Activated CD4-positive, CD25-positive, alpha-beta regulatory T cell treated with anti-CD3 and anti-CD28 coated beads, Interleukin-2, amount 50 U/mL, for 72 hours (primary cell): ENCODE measurements around the gene NME7.

Source experiments
- DNase-seq: peaks from one replicate; pipeline ENCODE4 v3.0.0; 2021

The NME7 gene

DNA sequence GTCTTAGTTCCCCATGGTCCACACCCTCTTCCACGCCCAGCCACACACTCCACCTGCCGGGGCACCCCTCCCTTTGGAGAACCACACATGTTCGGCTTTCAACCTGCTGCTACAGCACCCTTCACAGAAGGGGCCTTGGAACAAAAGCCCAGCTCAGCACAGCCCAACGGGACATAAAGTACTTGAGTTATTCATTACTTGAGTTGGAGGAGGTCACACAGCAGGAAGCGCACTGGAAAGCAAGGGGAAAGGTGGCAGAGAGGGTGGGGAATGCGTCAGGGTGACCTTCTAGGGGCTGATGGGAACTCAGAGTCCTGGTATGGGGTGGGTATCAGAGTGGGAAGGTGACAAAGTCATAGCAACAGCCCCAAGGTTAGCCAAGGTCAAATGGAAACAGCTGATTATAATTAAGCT lies 264.1 kb downstream of the NME7 start:
- no peak for DNase-seq

DNA sequence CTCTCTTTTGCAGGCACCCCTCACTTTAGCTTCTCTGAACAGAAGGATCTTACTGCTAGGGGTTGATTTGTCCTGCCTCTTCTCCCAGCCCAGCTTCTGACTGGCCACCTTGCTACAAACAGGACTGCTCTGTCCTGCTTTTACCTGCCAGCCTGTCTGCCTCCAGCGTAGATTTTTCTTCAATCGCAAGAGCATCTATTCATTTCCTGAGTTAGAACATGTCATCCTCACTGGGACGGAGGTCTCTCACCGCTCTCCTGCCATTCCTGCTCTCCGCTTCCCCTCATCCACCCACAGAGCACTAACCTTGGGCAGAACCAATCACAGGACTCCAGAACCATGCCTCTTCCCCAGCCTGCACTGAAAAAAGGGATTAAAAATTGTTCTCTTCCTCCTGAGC lies 264.6 kb downstream of the NME7 start:
- no peak for DNase-seq

DNA sequence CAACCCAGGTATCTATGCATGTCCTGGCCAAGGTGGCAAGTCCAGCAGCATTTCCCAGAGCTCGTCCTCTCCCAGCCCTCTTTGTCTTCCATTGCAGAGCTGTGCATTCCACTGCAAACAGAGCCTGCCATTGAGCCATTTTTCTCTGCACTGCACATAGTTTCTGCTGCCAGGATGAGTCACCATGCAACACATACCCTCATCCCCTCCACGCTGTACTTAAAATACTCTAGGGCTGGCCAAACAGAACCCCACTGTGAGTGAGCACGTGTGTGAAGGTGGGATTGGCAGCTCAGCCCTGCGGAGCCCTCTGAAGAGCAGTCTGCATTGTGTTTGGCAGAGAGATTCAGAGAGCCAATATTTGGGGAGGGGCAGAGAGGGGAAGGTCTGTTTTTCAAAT lies 265.0 kb downstream of the NME7 start:
- no peak for DNase-seq

DNA sequence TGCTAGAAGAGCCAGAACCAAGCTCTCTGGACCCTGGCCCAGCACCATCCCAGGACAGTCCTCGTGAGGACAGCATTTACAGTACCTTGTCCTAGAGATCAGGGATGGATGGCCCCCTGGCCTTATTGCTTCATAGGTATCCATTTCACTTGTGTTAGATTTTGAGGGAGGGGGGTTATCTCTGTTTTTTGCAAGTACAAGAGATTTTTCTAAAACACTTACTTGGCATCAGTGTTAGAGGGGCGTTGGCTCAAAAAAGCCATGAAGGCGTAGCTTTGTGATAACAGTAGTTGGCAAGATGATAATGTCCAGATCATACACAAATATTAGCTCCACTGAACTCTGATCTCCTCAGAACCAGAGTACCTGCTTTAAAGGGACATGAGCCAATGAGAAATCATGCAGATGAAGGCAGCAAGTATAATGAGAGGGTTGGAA lies 266.9 kb downstream of the NME7 start:
- no peak for DNase-seq

DNA sequence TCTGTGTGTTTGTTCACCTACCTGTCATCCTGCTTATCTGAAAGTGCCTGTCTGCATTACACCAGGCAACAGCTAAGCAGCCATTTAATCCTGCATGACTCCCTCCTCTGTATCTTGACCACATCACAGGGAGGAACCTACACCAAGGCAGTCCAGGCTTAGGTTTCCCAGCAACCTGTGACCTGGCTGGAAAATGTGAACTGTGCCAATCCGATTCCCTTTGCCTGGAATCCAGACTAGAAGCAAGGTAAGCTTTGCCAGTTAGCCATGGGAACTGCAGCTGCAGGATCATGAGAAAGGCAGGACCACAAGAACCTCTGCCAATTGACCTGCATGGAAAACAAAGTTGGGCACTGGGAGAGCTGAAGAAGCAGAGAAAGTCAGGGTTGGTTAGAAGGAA lies 267.4 kb downstream of the NME7 start:
- no peak for DNase-seq

GRCh38 chr1:169099561-169099960 lies 268.0 kb downstream of the NME7 start:
- no peak for DNase-seq

- DNase-seq = no peak
Observed at GRCh38 chr1:169098380-169098779, 269.2 kb downstream of the NME7 start.

DNA sequence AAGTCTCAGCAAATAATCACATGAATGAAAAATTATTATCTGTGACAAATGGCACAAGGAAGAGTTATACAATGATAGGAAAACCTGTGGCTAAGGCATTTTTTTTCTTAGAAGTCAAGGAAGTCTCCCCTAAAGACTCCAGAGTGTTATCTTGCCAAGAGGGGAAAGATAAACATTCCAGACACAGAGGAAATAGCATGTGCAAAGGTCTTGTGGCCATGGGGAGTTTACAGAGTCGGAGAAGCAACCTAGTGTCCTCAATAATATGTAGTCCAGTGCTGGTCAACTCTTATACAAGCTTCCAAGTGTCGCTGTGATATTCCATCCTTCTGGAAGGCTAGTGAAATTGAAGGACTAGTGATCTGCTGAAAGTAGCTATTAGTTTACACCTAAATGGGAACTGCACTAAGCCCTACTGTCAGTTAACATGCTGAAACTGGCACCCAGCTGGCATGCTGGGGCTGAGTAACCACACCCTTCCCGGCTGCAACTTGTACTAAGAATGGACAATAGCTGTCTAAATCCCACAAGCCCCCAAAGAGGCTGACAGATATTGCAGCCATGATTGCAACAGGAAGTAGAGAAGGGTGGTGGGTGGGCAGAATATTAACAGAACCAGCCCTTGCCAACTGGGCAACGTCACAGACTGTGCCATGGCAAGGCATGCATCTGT lies 272.6 kb downstream of the NME7 start:
- DNase-seq = no peak

GRCh38 chr1:169092399-169092798 lies 275.2 kb downstream of the NME7 start:
- DNase-seq = no peak

DNA sequence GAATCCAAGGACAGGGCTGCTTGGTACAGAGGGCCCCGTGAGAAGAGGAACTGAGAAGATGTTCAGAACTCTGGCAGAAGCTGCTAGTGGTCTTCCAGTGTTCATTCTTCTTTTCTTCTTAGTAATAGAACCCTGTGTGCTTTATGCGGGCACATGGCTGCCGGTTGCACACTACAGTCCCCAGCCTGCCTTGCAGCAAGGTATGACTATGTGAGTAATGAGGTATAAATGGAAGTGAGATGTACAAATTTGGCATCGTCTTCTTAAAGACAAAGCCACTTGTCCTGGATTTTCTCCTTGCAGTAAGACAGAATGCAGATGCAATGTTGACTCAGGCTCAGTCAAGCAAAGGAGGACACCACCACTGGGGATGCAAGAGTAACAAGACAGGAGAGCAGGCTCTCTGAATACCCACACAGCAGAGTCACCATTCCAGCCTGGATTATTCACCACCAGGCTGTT lies 276.1 kb downstream of the NME7 start:
- no peak for DNase-seq

DNA sequence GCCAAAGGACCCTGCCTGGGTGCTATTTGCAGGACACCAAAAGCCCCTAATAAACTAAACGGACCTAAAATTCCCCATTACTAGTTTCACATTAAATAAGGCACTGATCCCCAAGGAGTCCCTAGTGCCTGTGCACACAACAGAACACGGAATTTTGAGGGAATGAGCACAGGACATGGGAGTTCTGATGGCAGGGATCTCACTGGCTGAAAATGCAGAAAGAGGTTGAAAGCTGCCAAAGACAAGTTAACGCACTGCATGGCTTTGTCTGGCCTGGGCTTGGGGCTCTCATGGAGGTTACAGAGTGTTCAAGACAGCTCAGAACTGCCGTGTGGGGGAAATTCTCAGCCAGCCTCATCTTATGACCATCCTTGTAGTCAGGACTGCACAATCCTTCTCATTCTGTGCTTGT lies 276.7 kb downstream of the NME7 start:
- DNase-seq = no peak

- DNase-seq = no peak
Observed at GRCh38 chr1:169090308-169090899, 277.2 kb downstream of the NME7 start.

DNA sequence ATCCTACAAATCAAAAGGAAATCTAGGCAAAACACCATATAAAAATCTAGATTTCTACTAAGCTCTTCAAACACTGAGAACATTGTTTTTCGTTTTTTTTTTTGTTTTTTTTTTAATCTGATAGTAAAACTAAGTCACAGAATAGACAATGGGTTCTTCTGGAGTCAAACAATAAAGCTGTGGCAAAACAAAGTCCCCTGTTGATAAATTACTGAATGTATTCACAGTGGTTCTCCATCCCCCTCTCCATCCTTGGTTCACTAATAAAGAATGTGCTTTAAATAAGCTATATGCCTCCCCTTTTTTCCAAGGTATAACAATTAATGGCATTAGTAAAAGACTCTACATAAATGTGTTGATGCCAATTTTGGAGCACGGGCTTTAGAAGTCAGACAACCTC lies 277.8 kb downstream of the NME7 start:
- DNase-seq = no peak

- DNase-seq = no peak
Observed at GRCh38 chr1:169087876-169088275, 279.7 kb downstream of the NME7 start.

GRCh38 chr1:169086603-169087455 lies 280.8 kb downstream of the NME7 start:
- no peak for DNase-seq

GRCh38 chr1:169085911-169086310 lies 281.7 kb downstream of the NME7 start:
- DNase-seq = no peak
